PC-3 (cell line): ENCODE results near the gene ESPNL.

Experiments
- EZH2 ChIP-seq: fragments of 300-600 bp; sonication (generic); IDR thresholded peaks from one replicate; pipeline ENCODE4 v1.6.1; 2017; ENCODE audit warnings: antibody characterized with exemption, mild to moderate bottlenecking, low read length; ENCODE audit not compliant: unreplicated experiment
- TF ChIP-seq, protein P1 (sequence below): fragments of 300-600 bp; sonication (generic); conservative IDR thresholded peaks from 2 replicates; pipeline ENCODE4 v1.5.1; 2017; ENCODE audit warnings: antibody characterized with exemption, low read depth, mild to moderate bottlenecking, low read length

DNA sequence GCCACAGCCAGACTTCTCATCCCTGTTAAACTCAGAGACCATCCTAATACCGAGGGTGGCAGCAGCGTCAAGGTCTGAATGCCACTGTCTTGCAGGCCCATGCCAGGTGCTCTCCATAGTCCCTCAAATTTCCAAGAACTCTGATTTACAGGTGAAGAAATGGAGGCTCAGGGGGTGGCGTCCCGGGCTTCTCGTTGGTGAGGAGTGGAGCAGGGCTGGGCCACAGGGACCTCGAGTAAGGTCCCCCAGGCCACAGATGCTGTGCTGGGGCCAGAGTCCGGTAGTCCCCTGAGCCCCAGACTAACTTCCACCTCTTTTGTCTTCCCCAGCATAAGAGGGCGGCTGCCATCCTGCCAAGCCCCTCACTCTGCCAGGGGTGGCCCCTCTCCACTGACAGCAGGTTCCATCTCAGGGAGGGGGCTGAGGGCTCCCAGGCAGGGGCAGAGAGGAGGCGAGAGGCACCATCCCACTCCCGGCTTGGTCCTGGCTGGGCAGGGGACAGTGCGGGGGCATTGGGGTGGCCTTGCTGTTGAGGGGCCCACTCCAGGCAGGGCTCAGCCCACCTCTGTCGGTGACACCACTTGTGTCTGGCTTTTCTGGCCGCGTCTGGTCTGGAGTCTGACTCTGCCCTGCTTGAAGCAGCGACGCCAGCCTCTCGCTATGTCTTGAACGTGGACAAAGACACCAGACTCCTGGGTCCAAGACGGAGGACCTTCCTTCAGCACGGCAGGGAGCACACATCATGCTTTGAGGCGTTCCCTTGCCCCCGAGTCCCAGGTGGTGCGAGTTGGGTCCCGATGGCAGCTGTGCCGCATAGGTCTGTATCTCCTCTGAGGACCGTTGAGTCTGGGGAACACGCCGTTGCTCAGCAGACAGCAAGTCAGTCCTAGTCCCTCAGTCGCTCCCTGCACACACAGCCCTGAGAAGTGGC, 22.4 kb downstream of the ESPNL start:
- TF ChIP-seq, protein P1, sequence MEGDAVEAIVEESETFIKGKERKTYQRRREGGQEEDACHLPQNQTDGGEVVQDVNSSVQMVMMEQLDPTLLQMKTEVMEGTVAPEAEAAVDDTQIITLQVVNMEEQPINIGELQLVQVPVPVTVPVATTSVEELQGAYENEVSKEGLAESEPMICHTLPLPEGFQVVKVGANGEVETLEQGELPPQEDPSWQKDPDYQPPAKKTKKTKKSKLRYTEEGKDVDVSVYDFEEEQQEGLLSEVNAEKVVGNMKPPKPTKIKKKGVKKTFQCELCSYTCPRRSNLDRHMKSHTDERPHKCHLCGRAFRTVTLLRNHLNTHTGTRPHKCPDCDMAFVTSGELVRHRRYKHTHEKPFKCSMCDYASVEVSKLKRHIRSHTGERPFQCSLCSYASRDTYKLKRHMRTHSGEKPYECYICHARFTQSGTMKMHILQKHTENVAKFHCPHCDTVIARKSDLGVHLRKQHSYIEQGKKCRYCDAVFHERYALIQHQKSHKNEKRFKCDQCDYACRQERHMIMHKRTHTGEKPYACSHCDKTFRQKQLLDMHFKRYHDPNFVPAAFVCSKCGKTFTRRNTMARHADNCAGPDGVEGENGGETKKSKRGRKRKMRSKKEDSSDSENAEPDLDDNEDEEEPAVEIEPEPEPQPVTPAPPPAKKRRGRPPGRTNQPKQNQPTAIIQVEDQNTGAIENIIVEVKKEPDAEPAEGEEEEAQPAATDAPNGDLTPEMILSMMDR, result no peak
- no peak for TF ChIP-seq EZH2
